ENCODE data around the gene FXR2. TPM values are rescaled to one million over a fixed set of nuclear protein-coding genes. Genes with fewer than 3 reads are reported as not detected.

FXR2 gene
- total RNA-seq, 3 donors from 2014 or later (not counting 1 experiment from before 2014, with no cell fraction given) = 23.7 to 40.2 (median 29.5) TPM

GRCh38 chr17:7562208-7562605 lies 52.5 kb downstream of the FXR2 start:
- peak overlapping the region; percentile 97 to 99 for H3K27ac Mint-ChIP-seq
- H3K27me3 ChIP-seq (ENCODE audit: control insufficient read depth, insufficient read depth, low read length) = no peaks in the 10 kb centered on the region
- no peaks in the 10 kb centered on the region for H3K27me3 Mint-ChIP-seq (ENCODE audit: low read depth in 2 of 2)
- intact Hi-C loops (cut with micrococcal nuclease) = loop anchor here (5.0 kb wide), 1 partner anchor 310 kb away; the partner anchor contains the start of genes CTDNEP1 and ELP5
- H3K9me3 Mint-ChIP-seq = no peaks in the 10 kb centered on the region
- peaks cover 25% of the 10 kb centered on the region for H3K36me3 ChIP-seq (ENCODE audit: control insufficient read depth, insufficient read depth, low read length)
- peak overlapping the region; percentile 58 for H3K4me3 ChIP-seq (ENCODE audit: low read length)
- DNase-seq = no peak
- H3K4me1 Mint-ChIP-seq = peaks cover 22 to 35% of the 10 kb centered on the region in 2 donors
- TF ChIP-seq CTCF (IDR thresholded peaks at IDR 0.05) = no peak
- peaks cover 50% of the 10 kb centered on the region for H3K4me1 ChIP-seq (ENCODE audit: control insufficient read depth, insufficient read depth, low read length)
- H3K4me3 Mint-ChIP-seq = peak overlapping the region; percentile 98
- peak overlapping the region; percentile 77 for H3K27ac ChIP-seq (ENCODE audit: low read length)
- WGBS (ENCODE audit: insufficient coverage) = under 1% methylated on average over 28 of the region's 28 CpGs
- peak in 1 of 3 donors; percentile 4 for ATAC-seq
- no peaks in the 10 kb centered on the region for H3K36me3 Mint-ChIP-seq
- H3K9me3 ChIP-seq (ENCODE audit: control insufficient read depth, insufficient read depth, low read length) = no peaks in the 10 kb centered on the region

- Mint-ChIP-seq H3K4me1 (peaks cover 22 to 35% of the 10 kb centered on the region in 2 donors), H3K27me3 (ENCODE audit: low read depth in 2 of 2) (no peaks in the 10 kb centered on the region), H3K27ac (peak within 1 kb of the TSS; percentile 97 to 99), H3K4me3 (peak within 1 kb of the TSS; percentile 98), H3K9me3 (no peaks in the 10 kb centered on the region), H3K36me3 (no peaks in the 10 kb centered on the region)
- H3K4me1 ChIP-seq (ENCODE audit: control insufficient read depth, insufficient read depth, low read length) = peaks cover 53% of the 10 kb centered on the region
- ATAC-seq (peak; percentile 80 to 90 (median 87)), DNase-seq (peak; percentile 90 to 97)
- peak within 1 kb of the TSS; percentile 93 for H3K27ac ChIP-seq (ENCODE audit: low read length)
- WGBS (ENCODE audit: insufficient coverage) = under 1% methylated on average over 82 of the region's 82 CpGs
- intact Hi-C loops (cut with micrococcal nuclease) = loop anchor here (1.0 to 5.0 kb wide), 8 partner anchors 11 to 309 kb away; partner anchors contain the start of genes CTDNEP1, ELP5, POLR2A and TMEM102
- TF ChIP-seq CTCF (IDR thresholded peaks at IDR 0.05) = no peak
- no peaks in the 10 kb centered on the region for H3K9me3 ChIP-seq (ENCODE audit: control insufficient read depth, insufficient read depth, low read length)
- H3K27me3 ChIP-seq (ENCODE audit: control insufficient read depth, insufficient read depth, low read length) = no peaks in the 10 kb centered on the region
- H3K4me3 ChIP-seq (ENCODE audit: low read length) = peak within 1 kb of the TSS; percentile 67
- peaks cover 20% of the 10 kb centered on the region for H3K36me3 ChIP-seq (ENCODE audit: control insufficient read depth, insufficient read depth, low read length)
Measured at GRCh38 chr17:7561589-7562207, 53.0 kb downstream of the FXR2 start, which contains the start of gene SENP3. SENP3 (plus strand) TSS chr17:7561919; CDS start chr17:7563077, 1,158 bp downstream.

GRCh38 chr17:7561028-7561575 lies 53.6 kb downstream of the FXR2 start:
- 2% methylated on average over 32 of the region's 32 CpGs for WGBS (ENCODE audit: insufficient coverage)
- TF ChIP-seq CTCF (IDR thresholded peaks at IDR 0.05) = peak; percentile 75
- Histone ChIP-seq H3K27ac (ENCODE audit: low read length) (peak overlapping the region; percentile 93), H3K27me3 (ENCODE audit: control insufficient read depth, insufficient read depth, low read length) (no peaks in the 10 kb centered on the region), H3K4me3 (ENCODE audit: low read length) (peak overlapping the region; percentile 67), H3K9me3 (ENCODE audit: control insufficient read depth, insufficient read depth, low read length) (no peaks in the 10 kb centered on the region), H3K4me1 (ENCODE audit: control insufficient read depth, insufficient read depth, low read length) (peaks cover 53% of the 10 kb centered on the region), H3K36me3 (ENCODE audit: control insufficient read depth, insufficient read depth, low read length) (peaks cover 20% of the 10 kb centered on the region)
- H3K4me1 Mint-ChIP-seq = peaks cover 22 to 35% of the 10 kb centered on the region in 2 donors
- no peaks in the 10 kb centered on the region for H3K36me3 Mint-ChIP-seq
- intact Hi-C loops (cut with micrococcal nuclease) = loop anchor here (1.0 to 5.0 kb wide), 8 partner anchors 11 to 309 kb away; partner anchors contain the start of genes CTDNEP1, ELP5, POLR2A and TMEM102
- DNase-seq (peak; percentile 80 to 89), ATAC-seq (peak; percentile 69 to 86 (median 75))
- peak overlapping the region; percentile 98 for H3K4me3 Mint-ChIP-seq
- H3K27ac Mint-ChIP-seq = peak overlapping the region; percentile 97 to 99
- H3K27me3 Mint-ChIP-seq (ENCODE audit: low read depth in 2 of 2) = no peaks in the 10 kb centered on the region
- no peaks in the 10 kb centered on the region for H3K9me3 Mint-ChIP-seq
